ENCODE measurements around the gene FCMR. TPM values are rescaled to one million over a fixed set of nuclear protein-coding genes. Genes with fewer than 3 reads are reported as not detected.

FCMR gene
- total and polyA plus RNA-seq, 10 of the 15 experiments (the other 5 are each of a cell fraction or from before 2014, with no cell fraction given): 79.7 to 245 (median 123) TPM

DNA sequence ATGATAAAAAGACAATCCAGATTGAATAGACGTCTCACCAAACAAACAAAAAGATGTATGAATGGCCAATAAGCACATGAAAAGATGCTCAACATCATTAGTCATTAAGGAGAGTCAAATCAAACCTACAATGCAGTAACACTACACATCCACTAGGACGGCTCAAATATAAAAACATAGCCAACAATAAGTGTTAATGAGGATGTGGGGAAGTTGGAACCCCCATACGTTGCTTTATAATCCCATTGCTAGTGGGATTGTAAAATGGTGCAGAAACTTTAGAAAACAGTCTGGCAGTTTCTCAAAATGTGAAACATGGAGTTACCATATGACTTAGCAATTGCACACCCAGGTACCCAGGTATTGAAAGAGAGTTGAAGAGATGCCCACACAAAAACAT is 39.2 kb downstream of the FCMR start:
- intact Hi-C loops (cut with micrococcal nuclease; ENCODE audit: unreplicated experiment): no loop called here
- Histone ChIP-seq H3K4me1 (ENCODE audit: control insufficient read depth, insufficient read depth, low read length) (no peaks in the 10 kb centered on the region), H2AFZ (ENCODE audit: control insufficient read depth, low read depth, low read length) (no peak overlapping the region), H3K79me2 (ENCODE audit: control insufficient read depth, insufficient read depth, low read length) (no peaks in the 10 kb centered on the region), H3K9ac (ENCODE audit: control insufficient read depth, insufficient read depth, low read length) (no peak overlapping the region), H3K36me3 (ENCODE audit: control insufficient read depth in 2 of 2, insufficient read depth in 2 of 2, low read length in 1 of 2) (no peaks in the 10 kb centered on the region), H3K9me3 (replicated peaks; ENCODE audit: control insufficient read depth, insufficient read depth, low read length) (peaks cover 3% of the 10 kb centered on the region; the same call in 2 of the 3 replicates), H3K27ac (ENCODE audit: control insufficient read depth, insufficient read depth) (no peak overlapping the region), H3K4me2 (ENCODE audit: control insufficient read depth, insufficient read depth) (no peak overlapping the region), H3K27me3 (replicated peaks in 1 of 2; ENCODE audit: control insufficient read depth in 2 of 2, insufficient read depth in 2 of 2, low read length in 1 of 2) (no peaks in the 10 kb centered on the region), H3K4me3 (no peak overlapping the region), H4K20me1 (ENCODE audit: control insufficient read depth, insufficient read depth) (no peaks in the 10 kb centered on the region)
- BruUV-seq (replicated peaks): no TSS peak
- ChIA-PET CTCF (interaction anchor here (1.0 to 3.4 kb wide), 10 partner anchors 8 to 617 kb away, joined by 3 to 22 read pairs (median 5); partner anchors contain the start of gene IL20), SMC1A (ENCODE audit: uncharacterized antibody, unreplicated experiment) (interaction anchor here (1.0 to 2.3 kb wide), 4 partner anchors 11 to 148 kb away, joined by 3 to 9 read pairs (median 4); no protein-coding TSS in a partner anchor), RAD21 (ENCODE audit: unreplicated experiment) (no interaction called here), POLR2A (no interaction called here)
- ATAC-seq: no peak
- no peak for DNase-seq (ENCODE audit: low read depth, low spot score)
- 39% methylated on average over 3 of the region's 3 CpGs for WGBS (ENCODE audit: insufficient coverage, insufficient replicate concordance, low lambda C conversion rate, missing lambda C conversion rate)
- no peak for FAIRE-seq
- TF ChIP-seq CTCF (IDR thresholded peaks at IDR 0.05 in 2 of 3, conservative IDR thresholded peaks at IDR 0.05 in 1 of 3; ENCODE audit: control insufficient read depth in 2 of 3, extremely low read depth in 1 of 3, insufficient read depth in 1 of 3, low read depth in 3 of 3, low read length in 3 of 3): peak in 1 of 3 experiments; percentile 16; a peak in 1 of 6 replicates
- TF ChIP-seq, protein P1, sequence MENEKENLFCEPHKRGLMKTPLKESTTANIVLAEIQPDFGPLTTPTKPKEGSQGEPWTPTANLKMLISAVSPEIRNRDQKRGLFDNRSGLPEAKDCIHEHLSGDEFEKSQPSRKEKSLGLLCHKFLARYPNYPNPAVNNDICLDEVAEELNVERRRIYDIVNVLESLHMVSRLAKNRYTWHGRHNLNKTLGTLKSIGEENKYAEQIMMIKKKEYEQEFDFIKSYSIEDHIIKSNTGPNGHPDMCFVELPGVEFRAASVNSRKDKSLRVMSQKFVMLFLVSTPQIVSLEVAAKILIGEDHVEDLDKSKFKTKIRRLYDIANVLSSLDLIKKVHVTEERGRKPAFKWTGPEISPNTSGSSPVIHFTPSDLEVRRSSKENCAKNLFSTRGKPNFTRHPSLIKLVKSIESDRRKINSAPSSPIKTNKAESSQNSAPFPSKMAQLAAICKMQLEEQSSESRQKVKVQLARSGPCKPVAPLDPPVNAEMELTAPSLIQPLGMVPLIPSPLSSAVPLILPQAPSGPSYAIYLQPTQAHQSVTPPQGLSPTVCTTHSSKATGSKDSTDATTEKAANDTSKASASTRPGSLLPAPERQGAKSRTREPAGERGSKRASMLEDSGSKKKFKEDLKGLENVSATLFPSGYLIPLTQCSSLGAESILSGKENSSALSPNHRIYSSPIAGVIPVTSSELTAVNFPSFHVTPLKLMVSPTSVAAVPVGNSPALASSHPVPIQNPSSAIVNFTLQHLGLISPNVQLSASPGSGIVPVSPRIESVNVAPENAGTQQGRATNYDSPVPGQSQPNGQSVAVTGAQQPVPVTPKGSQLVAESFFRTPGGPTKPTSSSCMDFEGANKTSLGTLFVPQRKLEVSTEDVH (IDR thresholded peaks at IDR 0.05; ENCODE audit: low read depth, partially characterized antibody): no peak
- in situ Hi-C loops (cut with MboI): no loop called here

Measured in GM12878 (cell line).